Measurements from ENCODE around the gene SLC24A4.

DNA sequence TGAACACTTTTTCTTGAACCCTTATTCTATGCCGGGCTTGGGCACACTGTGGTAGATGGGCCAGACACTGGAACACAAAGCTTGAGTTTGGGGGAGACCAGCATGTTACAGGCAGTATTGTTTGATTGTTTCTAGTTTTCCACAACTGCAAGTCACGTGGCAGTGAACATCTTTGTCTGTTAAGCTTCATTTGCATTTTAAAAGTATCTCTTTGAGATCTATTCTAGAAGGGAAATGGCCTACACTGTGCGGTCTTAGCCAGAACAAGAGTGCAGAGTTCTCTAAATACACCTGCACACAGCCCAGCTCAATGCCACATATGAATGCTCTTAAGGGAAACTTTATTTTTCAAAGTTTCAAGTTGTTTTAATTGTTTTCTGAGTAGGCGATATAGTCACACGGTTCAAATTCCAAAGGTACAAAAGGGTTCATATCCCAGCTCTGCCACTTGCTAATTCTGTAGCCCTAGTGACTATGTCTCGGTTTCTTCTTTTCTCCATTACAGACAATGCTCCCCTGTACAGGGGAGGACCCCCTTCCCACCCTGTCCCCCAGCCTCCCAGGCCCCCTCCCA is 215.5 kb downstream of the SLC24A4 start:
- no peak for TF ChIP-seq POLR2A (IDR thresholded peaks at IDR 0.05; ENCODE audit: low read length)
- no peak for TF ChIP-seq GATA1 (IDR thresholded peaks at IDR 0.05; ENCODE audit: low read depth, low read length)
